Jurkat, Clone E6-1 (cell line): ENCODE measurements around the gene SPEM2.

Source experiments
- DNase-seq: peaks from one replicate; pipeline ENCODE4 v3.0.0-alpha.2; 2011; ENCODE audit warnings: low read depth, low spot score
- H3K4me3 ChIP-seq: 2 replicates; pipeline ENCODE4 v1.5.1; 2011; ENCODE audit warnings: mild to moderate bottlenecking, low read length, control low read depth, moderate library complexity

Gene SPEM2

DNA sequence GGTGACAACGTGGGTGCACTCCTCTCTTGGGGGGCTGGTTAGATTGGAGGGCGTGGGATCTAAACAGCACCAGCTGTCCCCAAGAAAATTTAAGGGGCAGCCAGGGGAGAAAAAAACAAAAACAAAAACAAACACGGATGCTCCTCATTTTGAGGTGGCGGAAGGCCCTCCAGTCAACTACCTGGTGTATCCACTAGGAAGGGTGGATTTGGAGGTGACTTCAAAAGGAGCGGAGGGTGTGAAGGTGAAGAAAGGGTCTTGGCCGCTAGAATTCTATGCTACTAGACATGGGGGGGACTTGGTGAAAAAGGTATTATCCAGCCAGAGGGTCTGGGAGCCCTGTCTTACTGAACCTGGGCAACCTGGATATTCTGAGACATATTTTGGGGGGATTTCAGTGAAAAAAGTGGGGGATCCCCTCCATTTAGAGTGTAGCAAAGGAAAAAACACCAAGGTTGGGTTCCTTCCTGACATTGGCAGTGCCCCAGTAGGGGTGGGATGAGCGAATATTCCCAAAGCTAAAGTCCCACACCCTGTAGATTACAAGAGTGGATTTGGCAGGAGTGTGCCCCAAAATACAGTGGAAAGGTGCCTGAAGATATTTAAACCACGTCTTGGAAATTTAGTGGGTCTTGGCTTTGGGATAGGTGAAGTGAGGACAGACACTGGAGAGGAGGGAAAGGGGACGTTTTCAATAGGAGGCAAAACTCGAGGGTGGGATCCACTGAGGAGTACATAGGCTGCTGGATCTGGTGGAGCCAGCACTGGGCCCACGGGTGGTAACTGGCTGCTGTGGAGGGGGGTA lies 13.4 kb downstream of the SPEM2 start:
- no peak for DNase-seq
- no peak overlapping the region for H3K4me3 ChIP-seq

DNA sequence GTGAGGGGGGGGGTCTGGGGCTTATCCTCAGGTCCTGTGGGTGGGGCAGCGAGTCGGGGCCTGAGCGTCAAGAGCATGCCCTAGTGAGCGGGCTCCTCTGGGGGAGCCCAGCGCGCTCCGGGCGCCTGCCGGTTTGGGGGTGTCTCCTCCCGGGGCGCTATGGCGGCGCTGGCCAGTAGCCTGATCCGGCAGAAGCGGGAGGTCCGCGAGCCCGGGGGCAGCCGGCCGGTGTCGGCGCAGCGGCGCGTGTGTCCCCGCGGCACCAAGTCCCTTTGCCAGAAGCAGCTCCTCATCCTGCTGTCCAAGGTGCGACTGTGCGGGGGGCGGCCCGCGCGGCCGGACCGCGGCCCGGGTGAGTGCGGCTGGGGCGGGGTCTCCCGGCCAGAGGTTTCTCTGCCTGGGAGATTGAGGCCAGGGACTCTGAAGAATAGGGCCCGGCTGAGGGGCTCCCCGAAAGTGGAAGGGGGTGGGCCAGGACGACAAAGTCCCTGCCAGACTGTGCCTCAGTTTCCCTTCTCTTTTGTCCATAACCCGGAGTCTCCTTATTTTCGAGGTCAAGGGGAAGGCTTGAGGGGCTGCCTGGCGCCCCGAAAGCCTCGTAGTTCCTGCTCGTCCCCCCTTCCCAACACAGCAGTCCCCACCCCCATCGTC lies 14.2 kb downstream of the SPEM2 start, which contains the start of gene FGF11:
FGF11 (plus strand) TSS at position 51 of the 651 bp plus-strand sequence; CDS start at position 160, 109 bp downstream.
- H3K4me3 ChIP-seq, result no peak within 1 kb of the TSS
- DNase-seq, result no peak

DNA sequence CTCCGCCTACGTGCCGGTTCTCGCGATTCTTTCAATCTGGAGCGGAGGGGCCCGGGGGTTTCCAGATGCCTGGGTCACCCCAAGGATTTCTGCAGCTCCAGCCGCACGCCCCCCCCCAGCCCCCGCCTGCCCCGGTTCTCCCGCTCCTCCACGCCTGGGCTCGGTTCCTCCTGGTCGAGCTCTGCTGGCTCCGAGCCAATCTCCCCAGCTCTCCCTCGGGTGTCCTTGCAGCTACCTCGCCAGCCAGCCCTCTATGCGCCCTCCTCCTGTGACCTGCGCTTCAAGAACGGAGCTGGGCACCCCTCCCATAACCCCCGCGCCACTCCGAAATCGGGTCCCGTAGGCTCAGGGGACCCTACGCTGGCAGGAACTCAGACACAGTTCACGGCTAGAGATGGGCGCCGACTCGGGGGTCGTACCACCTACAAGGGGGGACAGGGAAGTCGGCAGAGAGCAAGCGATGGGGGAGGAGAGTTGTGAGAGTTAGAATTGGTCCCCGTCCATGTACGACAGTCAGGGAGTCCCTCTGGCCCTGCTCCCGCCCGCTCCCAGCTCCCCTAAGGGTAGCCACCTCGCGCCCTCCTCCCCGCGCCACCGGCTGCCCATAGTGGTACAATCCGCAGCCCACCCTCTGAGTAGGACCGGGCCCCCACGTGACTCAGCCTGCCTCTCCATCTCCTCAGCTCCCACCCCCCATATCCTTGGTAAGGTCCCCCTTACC lies 14.9 kb downstream of the SPEM2 start:
- H3K4me3 ChIP-seq, result no peak overlapping the region
- DNase-seq, result no peak

DNA sequence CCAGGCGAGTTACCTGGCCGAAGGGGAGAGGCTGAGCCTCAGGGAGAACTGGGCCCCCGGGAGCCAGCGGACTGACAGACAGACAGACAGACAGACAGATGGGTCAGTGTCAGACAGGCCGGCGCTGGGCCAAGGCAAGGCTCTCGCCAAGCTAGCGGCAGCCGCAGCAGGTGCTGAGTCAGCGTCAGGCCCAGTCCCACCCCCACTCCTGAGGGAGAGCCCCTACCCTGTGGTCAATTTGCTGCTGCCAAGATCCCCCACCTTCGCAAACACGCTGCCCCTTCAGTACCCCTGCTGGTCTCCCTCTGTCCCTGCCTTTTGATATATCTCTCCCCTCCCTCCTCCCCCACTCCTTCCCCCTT lies 15.4 kb downstream of the SPEM2 start:
- no peak overlapping the region for H3K4me3 ChIP-seq
- DNase-seq, result no peak

DNA sequence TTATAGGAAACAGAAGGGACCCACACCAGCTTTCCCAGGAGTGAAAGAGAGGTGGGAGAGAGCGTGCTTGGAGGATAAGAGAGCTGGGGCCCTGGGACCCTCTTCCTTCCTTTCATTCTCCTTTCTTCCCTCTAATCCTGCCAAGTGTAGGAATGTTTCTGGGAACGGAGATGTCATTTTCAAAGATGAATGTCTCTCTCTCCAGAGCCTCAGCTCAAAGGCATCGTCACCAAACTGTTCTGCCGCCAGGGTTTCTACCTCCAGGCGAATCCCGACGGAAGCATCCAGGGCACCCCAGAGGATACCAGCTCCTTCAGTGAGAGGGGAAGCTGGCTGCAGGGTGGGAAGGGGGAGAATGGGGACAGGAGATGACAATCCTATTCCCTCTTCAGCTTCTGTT lies 15.8 kb downstream of the SPEM2 start:
- no peak overlapping the region for H3K4me3 ChIP-seq

DNA sequence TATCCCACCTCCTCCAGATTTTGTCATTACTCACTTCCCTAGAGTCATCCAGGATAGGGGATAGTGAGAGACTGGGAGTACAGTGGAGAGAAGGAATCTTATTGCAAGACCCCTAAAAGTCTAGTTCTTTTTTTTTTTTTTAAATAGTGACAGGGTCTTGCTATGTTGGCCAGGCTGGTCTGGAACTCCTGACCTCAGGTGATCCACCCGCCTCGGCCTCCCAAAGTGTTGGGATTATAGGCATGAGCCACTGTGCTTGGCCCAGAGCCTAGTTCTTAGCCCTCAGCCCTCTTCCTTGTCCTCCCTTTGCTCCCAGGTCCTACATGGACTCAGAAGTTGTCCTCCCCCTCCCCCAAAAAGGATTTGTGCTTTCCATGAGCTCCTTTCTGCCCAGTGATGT lies 16.7 kb downstream of the SPEM2 start:
- no peak overlapping the region for H3K4me3 ChIP-seq
- no peak for DNase-seq

More for the DNA sequence above, 15.8 kb downstream of the SPEM2 start:
- DNase-seq, result no peak

DNA sequence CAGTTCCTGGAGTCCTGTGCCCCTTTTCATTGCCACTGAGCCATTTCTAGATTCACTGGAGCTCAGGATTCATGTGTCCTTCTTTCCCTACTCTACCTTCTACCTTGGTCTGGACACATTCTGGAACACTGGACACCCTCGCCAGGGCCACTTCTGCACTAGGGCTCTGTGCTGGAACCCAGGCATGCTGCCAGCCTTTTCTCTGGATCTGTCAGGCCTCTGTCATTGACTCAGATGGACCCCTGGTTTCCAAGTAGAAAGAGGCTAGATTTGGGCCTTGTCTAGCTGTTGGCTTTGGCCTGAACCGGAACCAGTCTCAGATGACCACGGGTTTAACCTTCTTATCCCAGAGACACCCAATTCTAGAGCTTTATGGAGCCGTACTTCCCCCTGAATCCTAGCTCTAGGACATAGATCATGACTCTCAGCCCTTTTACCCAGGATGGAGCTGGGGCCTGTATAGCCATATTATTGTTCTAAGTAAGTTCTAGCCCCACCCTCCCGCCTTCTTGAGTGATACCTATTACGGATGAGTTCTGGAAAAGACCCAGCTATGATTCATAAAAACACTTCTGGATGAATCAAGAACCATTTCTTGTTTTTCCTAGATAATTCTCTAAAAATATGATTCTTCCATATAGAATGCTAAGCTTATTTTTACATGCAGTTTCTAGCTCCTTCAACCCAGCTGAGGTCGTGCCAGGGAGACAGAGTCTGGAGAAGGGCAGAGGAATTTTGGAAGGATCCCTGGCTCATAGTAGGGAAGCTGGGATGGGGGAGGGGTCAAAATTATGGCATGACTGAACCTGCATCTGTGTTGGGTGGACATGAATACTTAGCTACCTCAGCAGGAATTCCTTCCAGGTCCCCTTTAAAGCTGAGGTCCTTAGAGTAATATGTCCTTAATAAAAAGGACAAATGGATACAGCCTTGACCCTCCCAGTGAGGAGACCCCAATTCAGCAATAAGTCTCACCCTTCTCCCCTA lies 18.4 kb downstream of the SPEM2 start:
- no peak for DNase-seq
- no peak overlapping the region for H3K4me3 ChIP-seq

DNA sequence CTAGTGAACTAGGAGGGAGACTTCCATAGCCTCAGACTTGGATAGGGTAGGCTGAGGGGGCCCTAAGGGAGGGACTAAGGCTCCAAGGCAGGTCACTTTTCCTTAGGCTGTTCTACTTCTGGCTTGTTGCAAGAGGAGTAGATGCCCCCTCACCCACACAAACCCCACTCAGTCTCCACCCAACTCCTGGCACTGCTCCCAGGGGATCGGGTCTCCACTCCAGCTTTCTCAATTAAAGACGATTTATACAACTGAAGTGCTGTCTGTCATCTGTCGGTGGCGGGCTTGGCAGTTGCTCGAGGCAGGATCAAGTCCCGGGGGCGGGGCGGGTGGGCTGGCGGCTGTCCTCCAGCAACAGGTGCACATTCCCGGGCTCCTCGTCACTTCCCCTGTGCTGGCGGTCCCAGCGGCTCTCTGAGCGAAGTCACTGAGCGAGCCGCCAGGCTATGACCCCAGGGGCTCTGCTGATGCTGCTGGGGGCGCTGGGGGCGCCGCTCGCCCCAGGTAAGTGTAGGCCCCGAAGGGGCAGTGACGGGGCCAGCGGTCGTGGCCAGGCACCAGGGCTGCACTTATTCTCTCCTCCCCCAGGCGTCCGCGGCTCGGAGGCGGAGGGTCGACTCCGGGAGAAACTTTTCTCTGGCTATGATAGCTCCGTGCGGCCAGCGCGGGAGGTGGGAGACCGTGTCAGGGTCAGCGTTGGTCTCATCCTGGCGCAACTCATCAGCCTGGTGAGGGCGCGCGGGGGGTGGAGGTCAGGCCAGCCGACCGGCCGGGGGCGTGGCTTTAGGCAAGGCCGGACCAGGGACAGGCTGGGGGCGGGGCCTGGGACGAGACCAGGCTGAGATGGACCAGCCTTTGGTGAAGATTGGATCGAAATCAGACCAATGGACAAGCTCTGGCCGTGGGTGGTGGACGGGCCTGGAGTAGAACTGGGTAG lies 19.5 kb downstream of the SPEM2 start, which contains the start of gene CHRNB1:
CHRNB1 (plus strand) TSS at position 380 of the 937 bp plus-strand sequence; CDS start at position 447, 67 bp downstream.
- no peak for DNase-seq
- H3K4me3 ChIP-seq, result no peak within 1 kb of the TSS

DNA sequence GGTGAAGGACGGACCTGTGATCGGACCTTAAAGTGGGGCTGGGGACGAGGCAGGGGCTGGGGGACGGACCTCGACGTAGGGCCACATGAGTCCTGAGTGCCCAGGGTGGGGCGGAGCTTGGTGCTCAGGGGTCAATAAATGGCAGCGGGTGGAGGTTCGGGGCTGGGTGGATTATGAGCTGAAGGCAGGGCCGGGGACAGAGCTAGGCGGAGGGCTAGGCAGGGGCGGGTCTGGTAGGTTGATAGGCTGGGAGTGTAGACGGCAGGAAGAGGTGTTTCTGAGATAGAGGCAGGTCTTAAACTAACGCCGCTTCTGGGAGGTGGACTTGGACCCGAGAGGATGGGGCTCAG lies 20.2 kb downstream of the SPEM2 start:
- no peak for DNase-seq
- no peak overlapping the region for H3K4me3 ChIP-seq

DNA sequence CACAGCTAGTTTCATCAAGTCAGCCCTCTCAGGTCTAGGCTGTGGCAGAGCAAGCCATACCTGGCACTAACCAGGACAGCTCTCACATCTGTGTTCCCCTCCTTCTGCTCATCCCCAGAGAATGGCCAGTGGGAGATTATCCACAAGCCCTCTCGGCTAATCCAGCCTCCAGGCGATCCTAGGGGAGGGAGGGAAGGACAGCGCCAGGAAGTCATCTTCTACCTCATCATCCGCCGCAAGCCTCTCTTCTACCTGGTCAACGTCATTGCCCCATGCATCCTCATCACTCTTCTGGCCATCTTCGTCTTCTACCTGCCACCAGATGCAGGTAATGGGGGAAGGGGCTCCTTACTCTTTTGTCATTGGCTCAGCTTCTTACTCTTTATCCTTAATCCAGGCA lies 23.0 kb downstream of the SPEM2 start:
- no peak overlapping the region for H3K4me3 ChIP-seq
- DNase-seq, result no peak

DNA sequence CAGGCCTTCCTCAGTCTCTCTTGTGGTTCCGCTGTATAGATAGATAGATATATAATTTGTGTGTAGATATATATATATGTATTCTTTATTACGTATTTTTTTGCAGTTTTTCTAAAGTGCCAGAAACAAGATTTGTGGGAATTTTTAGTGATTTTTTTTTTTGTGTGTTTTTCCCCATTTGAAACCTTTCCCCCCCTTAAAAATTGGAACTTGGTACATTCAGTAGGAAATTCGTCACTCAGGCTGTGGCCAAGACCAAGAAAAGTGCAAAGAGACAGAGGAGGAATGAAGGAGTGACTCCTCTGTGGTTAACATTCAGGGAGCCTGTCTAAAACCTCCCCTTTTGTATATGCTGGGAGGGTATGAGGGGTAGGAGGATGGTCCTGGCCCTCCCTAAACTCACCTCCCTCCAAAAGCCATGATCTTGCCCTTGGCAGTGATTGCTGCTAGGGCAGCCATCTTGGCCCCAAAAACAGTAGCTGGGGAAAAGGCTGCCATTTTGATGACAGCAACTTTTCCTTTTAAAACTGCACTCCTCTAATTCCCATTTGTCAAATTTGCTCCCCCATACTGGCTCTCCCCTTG lies 34.6 kb downstream of the SPEM2 start:
- DNase-seq, result no peak
- no peak overlapping the region for H3K4me3 ChIP-seq

DNA sequence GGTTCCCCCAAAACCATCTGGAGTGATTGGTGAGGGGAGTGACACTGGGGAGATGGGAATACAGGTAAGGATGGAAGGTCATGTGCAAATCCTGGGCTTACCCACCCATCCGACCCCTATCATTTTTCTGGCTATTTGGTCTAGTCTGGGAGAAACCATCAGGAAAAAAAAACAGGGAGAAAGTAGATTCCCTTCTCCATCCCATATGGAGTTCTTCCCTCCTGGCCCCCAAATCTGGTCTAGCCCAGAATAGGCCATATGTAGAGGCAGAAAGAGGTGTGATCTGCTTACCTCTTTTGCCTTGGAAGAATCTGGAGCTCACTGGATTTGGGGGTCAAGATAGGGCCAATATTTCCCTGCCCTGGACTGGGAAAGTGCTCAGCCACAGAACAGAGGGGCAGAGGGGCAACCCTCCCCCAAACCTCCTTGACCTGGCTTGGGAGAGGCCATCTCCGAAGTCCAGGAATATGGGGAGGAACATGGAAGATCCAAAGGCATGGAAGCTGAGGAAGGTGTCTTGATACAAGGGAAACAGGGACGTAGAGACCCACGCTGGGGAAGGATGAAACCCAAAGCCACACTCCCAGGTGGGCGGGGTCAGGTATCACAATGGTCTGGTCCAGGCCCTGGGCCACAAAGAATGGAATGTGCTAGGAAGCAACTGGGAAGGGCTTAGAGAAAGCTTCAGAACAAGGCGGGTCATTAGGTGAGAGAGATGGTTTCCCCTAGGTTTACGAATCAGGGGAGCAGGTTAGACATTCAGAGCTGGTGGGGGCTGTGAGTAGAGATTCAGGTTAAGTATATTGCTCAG lies 35.6 kb downstream of the SPEM2 start:
- DNase-seq, result no peak
- H3K4me3 ChIP-seq, result no peak overlapping the region

DNA sequence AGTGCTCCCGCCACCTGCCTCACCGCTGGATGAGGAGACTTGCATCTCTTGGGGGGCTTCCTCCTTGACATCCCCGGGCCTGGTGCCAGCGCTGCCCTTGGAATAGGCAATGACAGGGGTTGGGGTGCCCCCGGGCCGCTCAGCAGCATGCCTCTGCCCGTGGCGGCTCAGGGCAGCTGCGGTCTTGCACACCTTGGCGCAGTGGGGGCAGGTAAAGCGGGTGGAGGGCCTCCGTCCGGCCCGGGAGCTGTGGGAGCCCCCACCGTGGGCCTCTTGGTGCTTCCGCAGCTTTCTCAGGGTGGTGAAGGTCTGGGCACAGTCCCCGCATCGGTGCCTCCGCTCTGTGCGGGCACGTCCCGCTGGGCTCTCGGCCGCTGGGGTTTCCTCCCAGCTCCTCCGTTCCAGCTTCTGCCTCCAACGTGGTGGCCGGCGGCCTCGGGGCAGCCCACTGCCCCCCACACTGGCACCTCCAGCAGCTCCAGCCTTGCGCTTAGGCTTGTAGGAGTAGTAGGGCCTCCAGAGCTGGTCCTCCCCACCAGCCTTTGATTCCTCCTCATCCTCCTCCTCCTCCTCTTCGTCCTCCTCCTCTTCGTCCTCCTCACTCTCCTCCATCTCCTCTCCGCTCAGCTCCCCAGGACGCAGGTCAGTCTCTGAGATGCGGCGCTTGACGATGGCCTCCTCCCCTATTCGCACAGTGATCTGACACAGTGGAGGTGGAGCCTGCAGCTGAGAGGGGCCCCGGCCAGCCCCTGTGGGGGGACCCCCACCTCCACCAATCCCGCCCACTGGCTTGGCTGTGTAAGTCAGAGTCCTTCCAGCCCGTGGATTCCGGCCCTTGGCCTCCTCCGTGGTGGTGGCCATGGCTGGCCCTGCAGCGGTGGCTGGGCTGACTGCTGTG lies 37.3 kb downstream of the SPEM2 start:
- H3K4me3 ChIP-seq, result no peak overlapping the region
- no peak for DNase-seq

DNA sequence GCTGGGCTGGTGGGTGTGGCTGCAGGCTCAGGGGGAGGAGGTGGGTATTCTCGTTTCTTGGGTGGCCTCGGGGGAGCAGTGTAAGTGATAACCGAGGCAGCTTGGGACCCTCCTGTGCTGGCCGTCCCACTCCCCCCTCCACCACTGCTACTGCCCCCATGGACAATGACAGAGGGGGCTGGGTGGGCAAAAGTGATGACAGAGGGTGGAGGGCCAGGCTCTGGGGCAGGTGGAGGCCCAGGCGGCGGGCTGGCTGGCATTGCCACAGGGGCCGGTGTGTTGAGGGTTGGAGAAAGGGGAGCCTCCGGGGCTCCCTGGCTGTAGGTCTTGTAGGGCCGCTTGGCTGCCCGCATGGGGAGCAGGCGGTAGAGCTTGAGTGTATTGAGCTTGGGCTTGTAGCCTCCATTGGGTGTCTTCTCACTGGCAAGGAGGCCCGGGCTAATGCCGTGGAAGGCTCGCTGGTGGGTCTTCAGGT lies 38.0 kb downstream of the SPEM2 start:
- no peak for DNase-seq
- no peak overlapping the region for H3K4me3 ChIP-seq

DNA sequence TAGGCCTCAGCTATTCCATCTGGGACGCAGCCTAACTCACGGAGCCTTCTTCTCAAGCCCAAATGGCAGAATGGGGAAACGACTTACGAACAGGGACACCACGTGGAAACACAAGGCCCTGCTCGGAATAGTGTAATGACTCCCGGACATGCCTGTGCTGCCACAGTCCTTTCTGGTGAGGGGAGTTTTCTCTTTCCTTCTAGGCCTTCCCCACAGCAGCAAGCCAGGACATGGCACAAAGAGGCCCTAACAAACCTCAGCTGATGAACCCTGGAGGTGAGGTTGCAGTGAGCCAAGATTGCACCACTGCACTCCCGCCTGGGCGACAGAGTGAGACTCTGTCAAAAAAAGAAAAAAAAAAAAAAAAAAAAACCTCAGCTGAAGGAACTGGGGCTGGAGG lies 38.7 kb downstream of the SPEM2 start:
- H3K4me3 ChIP-seq, result no peak overlapping the region
- DNase-seq, result no peak
